IPS DF 19.7 (cell line): ENCODE data around the gene CCDC88C.

Experiments used
- DNase-seq: peaks from one replicate; pipeline ENCODE4 v3.0.0-alpha.2; 2013; ENCODE audit warnings: low read depth, low spot score

CCDC88C gene

DNA sequence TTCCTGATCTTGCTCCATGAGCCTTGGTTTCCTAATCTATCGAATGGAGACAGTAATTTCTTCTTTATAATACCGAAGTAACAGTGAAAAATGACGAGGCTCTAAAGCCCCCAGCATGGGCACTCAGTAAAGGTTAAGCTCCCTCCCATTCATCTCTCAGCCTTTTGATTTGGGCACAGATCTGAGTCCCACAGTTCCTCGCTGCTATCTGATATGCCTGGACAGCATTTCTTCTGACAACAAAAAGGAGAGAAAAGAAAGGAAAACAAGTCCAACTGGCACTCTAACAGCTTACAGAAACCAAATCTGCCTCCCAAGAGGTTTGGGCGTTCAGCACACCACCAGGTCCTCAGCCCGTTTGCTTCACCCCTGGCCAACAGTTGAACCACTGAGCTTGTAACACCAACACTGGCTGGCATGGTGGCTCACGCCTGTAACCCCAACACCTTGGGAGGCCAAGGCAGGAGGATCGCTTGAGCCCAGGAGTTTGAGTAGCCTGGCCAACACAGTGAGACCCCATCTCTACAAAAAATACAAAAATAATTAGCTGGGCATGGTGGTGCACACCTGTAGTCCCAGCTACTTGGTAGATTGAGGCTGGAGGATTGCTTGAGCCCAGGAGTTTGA is 19.5 kb downstream of the CCDC88C start:
- DNase-seq, result no peak

DNA sequence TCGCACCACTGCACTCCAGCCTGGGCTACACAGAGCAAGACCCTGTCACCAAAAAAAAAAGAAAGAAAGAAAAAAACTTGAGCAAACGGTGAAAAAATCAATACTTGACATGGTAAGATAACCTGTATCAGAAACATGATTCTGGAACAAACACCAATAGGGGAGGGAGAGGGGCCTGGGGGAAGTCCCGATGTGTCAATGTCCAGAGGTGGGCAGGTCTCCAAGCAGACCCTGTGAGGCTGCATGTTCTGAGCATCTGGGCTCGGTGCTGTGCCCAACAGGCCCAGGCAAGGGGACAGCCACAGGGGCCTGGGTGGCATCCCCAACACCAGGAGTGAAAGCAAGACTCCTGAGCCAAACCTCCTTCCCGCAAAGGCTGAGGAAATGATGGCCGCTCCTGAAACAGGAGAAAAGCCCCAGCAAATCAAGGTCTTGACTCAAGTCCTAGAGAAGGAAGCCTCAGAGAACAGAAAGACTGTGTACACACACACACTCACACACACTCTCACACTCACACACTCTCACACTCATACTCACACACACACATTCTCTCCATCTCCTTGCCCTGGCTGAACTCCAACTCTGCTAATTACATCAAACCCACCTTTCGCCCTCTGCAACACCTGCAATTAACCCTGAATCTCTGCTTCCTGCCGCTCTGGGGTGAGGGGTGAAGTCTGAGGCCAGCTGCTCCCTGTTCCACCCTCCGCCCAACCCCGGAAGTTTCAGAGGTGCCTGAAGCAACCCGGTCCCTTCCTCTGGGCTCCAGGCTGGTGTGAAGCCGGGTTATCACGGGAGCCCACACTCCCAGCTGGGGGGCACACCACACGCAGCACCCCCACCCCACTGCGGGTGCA is 20.4 kb downstream of the CCDC88C start:
- no peak for DNase-seq

DNA sequence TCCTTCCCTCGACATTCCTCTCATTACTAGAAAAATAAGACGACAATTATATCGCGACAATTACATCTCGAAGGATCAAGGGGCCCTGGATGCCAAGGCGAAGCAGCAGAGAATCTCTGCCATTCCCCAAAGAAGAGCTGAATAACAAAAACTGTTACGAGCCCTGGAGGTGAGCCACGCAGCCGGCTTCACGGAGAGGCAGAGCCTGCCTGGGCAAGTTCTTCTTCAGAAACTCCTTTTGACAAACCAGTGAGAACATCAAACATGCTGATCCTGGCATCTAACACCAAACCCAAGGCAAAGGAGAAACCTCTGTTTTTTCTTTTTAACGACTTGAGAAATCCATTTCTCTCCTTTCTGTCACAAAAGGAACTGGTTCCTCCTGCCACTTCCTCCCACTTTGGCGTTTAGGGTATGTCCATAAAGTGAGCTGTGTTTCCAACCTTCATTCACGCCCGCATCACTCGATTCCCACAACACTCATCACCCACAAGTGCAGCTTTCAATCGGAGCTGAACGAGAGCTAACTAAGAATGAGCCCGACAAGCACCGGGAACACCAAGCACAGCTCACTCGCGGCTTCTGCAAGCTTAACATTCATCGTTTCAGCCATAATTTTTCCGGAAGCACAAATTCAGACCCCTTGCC is 21.5 kb downstream of the CCDC88C start:
- DNase-seq, result no peak

DNA sequence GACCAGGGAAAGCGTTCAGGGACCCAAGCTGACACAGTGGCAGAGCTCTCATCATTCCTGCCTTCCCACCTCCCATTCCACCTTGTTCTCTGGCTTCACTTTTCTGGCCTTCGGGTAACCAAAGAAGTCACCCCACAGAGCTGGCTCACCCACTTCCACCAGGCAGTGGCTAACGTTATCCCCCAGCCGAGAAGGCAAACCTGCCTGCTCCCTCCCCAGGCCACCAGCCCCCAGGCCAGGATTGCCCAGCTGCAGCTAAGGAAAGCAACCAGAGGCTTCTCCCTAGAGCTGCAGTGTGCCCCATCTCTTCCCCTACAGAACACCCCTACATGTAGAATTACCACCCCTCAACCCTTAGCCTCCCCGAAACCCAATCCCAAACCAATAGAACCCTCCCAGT is 22.2 kb downstream of the CCDC88C start:
- no peak for DNase-seq

DNA sequence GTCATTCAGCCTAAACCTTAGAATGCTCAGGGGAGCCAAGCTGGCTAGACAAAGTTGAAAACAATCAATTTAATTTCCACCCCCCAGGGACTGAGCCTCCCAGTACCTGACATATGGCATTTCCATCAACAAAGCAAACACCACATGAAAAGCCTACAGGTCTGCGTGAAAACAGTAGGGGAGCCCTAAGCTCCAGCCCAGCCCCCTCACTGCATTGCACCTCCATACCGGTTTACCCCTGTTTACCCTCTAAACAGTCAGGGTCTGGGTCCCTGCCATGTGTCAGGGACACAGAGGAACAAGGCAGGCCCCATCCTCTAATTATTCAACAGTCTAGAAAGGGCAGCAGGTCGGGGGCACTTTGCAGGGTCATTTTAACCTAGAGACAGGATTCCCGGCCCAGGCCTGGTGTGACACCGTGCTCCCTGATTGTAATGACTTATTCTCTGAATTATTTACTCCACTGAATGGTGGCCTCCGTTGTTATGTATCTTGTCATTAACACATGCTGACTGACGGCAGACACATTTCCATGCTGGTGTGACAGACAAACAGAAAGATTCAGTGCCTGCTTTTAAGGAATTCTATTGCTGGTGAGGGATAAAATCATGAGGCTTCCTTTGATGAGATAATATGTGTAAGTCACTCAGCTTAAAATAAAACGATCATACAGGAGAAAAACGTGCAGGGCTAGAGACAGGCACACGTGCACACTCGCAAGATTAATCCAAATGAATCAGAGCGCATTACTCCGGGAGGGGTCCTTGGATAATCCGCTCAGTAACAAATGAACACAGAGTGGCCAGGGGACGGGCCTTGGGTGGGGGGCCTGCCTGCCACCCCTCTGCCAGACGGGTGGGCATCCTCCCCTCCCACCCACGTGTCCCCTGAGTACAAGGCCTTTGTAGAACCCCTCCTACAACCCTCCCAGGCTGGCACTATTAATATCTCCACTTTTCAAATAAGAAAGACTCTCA is 23.2 kb downstream of the CCDC88C start:
- no peak for DNase-seq

DNA sequence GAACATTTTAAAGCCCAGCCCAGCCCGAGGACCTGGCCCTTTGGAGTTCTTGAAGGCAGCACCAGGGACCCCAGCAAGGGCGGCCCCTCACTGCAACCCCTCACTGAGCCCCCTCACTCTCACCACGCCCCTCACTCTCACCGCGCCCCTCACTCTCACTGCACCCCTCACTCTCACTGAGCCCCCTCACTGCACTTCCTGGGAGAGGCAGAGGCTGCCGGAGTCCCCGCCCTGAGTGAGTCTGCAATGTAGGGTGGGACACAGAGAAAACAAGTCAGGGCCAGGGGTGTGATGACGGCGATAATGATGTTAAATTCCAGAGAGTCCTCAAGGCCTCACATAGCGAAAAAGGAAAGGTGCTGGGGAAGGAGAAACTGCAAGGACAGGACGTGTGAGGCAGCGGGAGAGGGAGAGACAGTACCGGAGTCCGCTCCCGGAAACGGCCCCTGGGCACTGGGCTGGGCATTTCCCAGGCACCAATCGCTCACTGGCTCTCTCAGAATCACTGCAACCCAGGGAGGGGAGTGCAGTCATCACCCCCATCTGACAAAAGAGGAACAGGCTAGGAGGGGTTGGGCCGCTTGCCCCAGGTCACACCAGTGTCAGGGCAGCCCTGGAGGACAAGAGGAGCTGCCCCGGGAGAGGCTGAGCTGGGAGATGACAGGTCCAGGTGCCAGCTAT is 24.9 kb downstream of the CCDC88C start:
- no peak for DNase-seq

DNA sequence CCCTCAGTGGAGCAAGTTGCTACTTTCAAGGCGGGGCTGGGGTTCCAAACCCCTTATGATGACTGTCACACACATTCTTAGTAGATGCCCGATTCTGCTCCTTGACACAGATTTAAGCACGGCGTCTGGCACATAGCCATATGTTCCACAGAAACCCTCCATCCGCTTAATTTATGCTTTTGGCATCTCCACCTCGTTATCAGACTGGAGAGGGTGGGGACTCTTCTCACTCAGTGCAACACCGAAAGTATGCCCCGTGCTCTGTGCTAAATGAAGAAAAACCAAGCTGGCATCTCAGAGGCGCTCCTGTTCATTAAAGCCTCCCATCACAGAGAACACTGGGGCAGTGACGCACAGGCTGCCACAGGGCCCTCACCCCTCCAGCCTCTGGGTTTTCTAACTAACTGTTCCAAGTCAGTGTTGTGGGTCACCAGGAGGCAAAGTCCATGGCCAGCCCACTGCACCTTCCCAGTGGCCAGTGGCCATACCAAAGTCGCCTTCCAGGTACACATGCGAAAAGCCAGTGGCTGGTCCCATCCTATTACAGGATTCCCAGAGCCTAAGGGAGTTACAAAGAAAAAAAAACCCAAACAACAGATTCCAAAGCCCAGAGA is 27.3 kb downstream of the CCDC88C start:
- DNase-seq, result no peak

DNA sequence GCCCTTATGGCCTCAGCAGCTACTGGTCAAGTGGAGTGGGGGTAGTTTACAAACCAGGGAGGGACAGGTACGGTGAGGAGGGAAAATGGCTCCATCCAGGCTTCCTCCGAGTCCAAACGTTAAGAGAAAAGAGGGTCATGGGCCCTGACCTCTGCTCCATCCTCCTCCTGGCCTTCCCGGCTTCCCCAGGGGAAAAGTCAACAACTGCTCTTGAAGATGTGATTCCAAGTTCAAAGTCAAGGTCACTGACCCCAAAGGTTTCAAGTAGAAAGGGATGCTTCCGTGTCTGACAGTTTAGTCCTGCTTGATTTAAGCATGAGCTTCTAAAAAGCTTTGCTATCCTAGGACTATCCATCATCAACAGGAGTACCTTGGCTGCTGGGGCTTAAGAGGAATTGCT is 28.5 kb downstream of the CCDC88C start:
- no peak for DNase-seq

DNA sequence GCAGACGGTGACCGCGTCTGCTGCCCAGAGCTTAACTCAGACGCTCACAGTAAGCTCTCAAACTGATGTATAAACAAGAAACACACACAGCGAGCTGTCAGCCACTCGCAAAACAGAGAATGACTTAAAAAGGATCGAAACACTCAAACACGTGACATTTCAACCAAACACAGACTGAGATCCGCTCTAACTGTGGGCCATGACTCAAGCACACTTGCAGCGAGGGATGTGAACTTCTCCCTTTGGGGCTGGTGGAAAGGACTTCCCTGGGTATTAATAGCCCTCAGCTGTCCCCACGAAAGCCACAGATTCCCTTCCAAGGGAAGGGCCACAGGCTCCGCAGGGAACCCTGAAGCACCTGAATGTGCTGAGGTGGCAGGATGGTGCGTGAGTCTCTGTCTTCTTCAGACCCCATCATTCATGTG is 29.1 kb downstream of the CCDC88C start:
- DNase-seq, result no peak

DNA sequence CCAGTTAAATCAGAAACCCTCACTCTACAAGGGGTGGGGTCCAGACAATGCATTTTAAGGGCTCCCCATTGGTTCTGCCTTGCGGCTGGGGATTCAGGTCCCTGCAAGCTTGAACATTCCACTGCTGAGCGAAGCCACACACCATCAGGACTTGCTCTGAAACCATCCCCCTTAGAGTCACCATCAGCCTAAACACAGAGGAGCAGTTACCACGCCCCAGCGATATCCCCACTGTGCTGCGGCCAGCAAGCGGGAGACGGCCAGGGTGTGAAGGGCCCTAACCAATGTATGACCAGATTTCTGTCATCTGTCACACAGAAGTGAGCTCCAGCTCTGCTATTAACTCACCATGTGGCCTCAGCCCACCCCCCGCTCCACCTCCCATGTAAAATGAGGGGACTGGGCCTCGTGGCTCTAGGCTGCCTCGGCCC is 29.7 kb downstream of the CCDC88C start:
- no peak for DNase-seq

DNA sequence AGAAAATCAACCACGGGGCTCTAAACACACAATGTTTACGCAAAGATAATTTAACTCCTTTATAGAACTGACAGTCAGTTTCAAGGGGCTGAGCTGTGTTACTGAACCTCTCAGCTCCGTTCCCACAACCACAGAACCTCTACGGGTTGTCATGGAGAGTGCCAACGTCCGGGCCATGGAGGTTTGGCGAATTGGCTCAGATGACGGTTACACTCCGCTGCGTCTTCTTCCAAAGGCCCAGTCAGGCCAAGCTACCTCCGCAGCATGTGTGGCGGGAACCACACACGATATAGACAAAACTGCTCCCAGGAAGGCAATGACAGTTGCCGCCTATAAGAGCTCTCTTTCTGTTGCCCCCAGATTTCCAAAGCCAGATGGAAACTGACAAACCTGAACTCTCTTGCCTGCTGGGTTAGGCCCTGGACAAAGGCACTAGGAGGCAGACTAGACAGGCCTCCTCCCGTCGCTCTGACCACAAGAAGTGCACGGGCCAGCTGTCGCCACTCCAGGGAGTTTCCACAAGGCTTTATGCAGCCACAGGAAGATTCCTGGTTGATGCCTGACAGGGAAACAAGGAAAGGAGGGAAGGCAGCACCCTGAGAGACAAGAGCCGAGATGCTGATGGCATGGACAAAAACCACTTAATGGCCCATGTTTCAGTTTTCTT is 30.3 kb downstream of the CCDC88C start:
- no peak for DNase-seq

DNA sequence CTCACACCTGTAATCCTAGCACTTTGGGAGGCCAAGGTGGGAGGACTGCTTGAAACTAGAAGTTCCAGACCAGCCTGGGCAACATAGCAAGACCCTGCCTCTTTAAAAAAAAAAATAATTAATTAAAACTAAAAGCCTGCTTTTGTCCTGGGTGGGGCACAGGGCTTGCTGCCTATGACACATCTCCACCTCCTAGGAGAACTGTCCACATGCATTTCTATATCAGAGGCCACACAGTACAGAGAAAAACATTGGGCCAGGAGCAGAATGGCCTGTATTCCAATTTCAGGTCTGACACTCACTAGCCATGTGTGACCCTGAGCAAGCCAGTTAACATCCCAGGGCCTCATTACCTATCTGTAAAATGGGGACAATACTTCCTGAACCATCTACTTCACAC is 31.9 kb downstream of the CCDC88C start:
- DNase-seq, result no peak

DNA sequence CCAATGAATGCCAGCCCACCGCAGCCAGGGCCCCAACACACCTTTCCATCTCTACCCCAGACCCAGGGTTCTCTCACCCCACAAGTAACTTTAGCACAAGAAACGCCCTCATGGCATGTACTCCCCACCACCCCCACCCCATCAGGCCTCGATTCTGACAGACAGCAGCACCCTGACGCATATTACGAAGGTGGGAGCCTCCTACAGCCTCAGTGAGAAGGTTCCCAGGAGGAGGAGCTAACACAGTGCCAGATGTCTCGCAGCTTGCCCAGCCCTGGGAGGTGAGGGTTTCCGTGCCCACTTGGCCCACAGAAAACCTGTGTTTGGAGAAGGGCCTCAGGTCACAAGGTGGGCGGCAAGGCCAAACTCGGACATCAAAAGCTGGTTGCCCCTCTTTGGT is 32.4 kb downstream of the CCDC88C start:
- no peak for DNase-seq

DNA sequence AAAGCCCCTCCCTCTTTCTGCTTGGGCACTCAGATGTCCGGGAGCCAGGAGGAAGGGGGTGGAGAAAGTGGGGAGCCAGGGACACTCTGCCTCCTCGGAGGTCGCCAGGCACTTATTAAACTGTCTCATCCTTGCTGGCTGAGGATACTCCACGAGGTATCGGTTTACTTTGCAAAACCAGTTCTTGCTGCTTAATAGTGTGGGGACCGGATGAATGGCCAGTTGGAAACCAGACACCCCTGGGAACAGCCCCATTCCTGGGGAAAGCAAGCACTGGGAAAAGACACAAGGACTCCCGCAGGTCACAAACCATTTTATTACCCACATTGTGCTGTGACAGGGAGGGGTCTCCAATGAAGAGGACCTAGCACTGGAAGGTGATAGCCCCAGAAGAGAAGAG is 34.2 kb downstream of the CCDC88C start:
- DNase-seq, result peak; percentile 30

DNA sequence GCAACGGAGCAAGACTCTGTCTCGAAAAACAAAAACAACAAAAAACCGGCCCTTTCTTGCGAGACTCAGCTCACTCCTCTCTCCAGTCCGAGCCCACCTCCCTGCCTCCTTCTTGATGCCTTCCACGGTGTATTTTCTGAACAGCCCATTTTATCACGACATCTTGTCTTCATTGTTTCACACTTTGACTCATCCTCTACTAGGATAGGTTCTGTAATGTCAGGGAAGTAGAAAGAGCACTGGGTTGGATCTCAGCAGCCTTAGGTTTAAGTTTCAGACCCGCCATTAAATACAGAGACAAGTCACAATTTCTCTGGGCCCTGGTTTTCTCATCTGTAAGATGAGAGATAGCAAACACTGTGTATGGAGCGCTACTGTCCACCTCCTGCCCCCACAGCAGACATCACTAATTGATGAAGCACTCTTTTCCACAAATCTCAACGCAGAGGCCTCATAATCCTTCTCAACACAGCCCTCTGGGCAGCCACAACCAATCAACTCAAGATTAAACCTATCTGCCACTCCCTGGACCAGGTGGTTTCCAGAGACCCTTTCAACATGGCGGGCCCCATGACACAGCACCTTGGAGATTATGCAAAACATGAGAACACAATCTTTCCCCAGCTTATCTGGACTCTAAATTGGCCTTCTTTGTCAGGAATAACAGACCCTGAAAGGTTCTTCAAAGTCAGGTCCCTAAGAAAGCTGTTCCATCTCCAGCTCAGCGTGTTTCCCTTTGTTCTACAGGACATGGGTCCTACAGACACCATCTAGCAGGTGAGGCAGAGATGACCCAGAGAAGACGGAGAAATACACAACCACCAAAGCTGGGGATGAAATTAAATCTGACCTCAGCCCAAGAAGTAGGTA is 35.6 kb downstream of the CCDC88C start:
- DNase-seq, result no peak

DNA sequence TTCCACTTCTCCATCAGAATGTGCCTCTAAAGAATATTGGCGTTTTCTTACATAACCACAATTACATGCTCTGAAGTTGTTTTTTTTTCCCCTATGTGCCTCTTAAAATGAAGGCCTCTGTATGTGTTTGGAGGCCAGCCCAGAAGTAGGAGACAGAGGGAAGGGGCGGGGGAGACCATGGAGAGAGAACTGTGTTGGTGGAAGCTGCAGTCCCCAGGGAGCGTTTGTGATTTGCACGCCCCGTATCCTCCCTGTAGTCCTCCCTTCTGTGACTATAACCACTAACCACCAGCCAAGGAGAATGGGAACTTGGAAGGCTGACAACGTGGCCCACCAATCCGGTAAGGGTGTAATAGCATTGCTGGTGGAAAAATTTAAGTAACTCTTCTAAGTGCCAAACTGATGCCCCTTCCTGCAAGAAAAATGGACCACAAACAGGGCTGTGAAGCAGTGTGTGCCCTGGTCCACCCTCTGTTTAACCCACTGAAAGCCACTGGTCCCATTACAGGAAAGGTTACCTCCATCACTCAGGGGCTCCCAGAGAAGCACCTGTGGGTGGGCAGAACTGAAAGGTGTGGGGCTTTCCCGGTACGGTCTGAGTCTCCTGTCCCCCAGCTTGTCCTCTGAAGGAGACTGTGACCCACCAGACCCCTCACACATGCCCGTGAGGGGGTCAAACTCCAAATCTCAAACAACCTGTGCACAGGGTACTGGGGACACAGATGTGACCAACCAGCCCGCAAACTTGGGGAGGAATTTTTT is 36.8 kb downstream of the CCDC88C start:
- DNase-seq, result no peak

DNA sequence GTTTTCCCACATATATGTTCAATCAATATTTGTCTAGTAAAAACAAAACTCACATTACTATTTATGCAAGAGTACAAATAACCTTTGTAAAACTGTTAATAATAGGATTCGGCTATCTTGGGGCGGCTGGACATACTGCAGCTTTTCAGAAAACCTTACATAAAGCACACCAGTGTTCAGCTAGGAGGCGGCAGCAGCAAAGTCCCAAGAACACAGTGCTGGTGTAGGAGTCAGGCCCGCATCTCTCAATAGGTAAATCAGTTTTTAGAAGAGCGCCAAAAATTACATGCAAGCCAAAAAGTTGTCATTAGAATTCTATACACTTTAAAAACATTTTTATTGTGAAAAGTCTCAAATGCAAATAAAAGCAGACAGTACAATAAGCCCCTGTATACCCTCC is 37.5 kb downstream of the CCDC88C start:
- DNase-seq, result no peak

DNA sequence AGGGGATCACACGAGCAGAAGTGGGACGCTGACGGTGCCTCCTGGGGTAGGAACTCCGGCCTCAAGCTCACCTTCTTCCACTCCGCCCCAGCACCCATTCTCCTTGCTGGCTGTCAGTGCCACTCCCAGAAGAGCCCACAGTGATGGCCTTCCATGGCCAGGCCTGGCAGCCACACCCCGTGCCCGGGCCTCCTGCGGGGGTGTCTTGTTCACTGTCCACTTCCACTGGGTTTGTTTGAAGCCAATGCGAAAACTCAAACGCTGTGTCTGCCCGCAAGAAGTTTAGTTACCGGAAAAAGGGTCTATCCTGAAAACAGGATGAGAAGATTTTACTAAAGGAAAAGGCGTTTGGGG is 38.1 kb downstream of the CCDC88C start:
- no peak for DNase-seq
